Natural killer cell (primary cell): ENCODE results near the gene ZNF318. TPM values are rescaled to one million over a fixed set of nuclear protein-coding genes. Genes with fewer than 3 reads are reported as not detected.

Source experiments
- ATAC-seq, 3 donors: fragments of 150-1000 bp in 2 of 3; fragments of 200-7000 bp in 1 of 3; cut with Tn5 transposase; 1 replicate in 1 of 3; 2 replicates in 2 of 3; pipeline ENCODE4 v1.10.0; 2021; ENCODE audit warnings: mild to moderate bottlenecking in 2 of 3, moderate library complexity in 2 of 3
- DNase-seq, 2 donors: peaks; one replicate each; pipeline versions ENCODE4 v3.0.0 to v3.0.0-alpha.2; 2013 to 2021; ENCODE audit warnings: mixed read lengths in 1 of 2
- H3K27ac ChIP-seq: one replicate; pipeline ENCODE4 v1.5.1; 2013; ENCODE audit warnings: mild to moderate bottlenecking, low read length
- H3K27me3 ChIP-seq: one replicate; pipeline ENCODE4 v1.6.1; 2013; ENCODE audit warnings: low read length; ENCODE audit not compliant: control insufficient read depth, insufficient read depth
- H3K36me3 ChIP-seq: one replicate; pipeline ENCODE4 v1.6.1; 2013; ENCODE audit warnings: low read length; ENCODE audit not compliant: control insufficient read depth, insufficient read depth
- H3K4me1 ChIP-seq: one replicate; pipeline ENCODE4 v1.6.1; 2013; ENCODE audit warnings: low read length; ENCODE audit not compliant: control insufficient read depth, insufficient read depth
- H3K4me3 ChIP-seq: one replicate; pipeline ENCODE4 v1.5.1; 2013; ENCODE audit warnings: low read length
- H3K9me3 ChIP-seq: one replicate; pipeline ENCODE4 v1.6.1; 2013; ENCODE audit warnings: low read length; ENCODE audit not compliant: control insufficient read depth, insufficient read depth
- H3K27ac Mint-ChIP-seq, 2 donors: one replicate each; pipeline ENCODE4 v1.8.0; 2022; ENCODE audit warnings: mild to moderate bottlenecking in 2 of 2, mixed read lengths in 2 of 2, moderate library complexity in 1 of 2
- H3K27me3 Mint-ChIP-seq, 2 donors: one replicate each; pipeline ENCODE4 v1.8.0; 2022; ENCODE audit warnings: low read depth in 2 of 2, mixed read lengths in 2 of 2
- H3K36me3 Mint-ChIP-seq: one replicate; pipeline ENCODE4 v1.8.0; 2022; ENCODE audit warnings: mixed read lengths
- H3K4me1 Mint-ChIP-seq, 2 donors: one replicate each; pipeline ENCODE4 v1.8.0; 2022; ENCODE audit warnings: mixed read lengths in 2 of 2
- H3K4me3 Mint-ChIP-seq: one replicate; pipeline ENCODE4 v1.8.0; 2022; ENCODE audit warnings: mild to moderate bottlenecking, moderate library complexity, mixed read lengths
- H3K9me3 Mint-ChIP-seq, 2 donors: one replicate each; pipeline ENCODE4 v1.8.0; 2022; ENCODE audit warnings: mixed read lengths in 2 of 2
- CTCF ChIP-seq: fragments of 200-600 bp; IDR thresholded peaks from one replicate; pipeline ENCODE4 v1.8.0; 2022; ENCODE audit warnings: antibody characterized with exemption
- WGBS: methylation state at CpG from one replicate; pipeline ENCODE4 v1.1.7; 2013; ENCODE audit warnings: missing lambda C conversion rate; ENCODE audit not compliant: insufficient coverage; 5-methylcytosine and 5-hydroxymethylcytosine counted together
- intact Hi-C: fragments of 100-400 bp; cut with micrococcal nuclease; formaldehyde crosslinking; loops from one replicate; pipeline ENCODE4 v1.14.2; 2022
- total RNA-seq, 4 donors: library from RNA; stranded (reverse); fragments of 120-200 nt in 1 of 4; gene quantifications; one replicate each; pipeline versions ENCODE4 v1.2.3 to v1.2.4, GENCODE V29; 2013 to 2022

The ZNF318 gene
- total RNA-seq, 3 donors from 2014 or later (not counting 1 experiment from before 2014, with no cell fraction given) = 34.6 to 45.9 (median 43.0) TPM

DNA sequence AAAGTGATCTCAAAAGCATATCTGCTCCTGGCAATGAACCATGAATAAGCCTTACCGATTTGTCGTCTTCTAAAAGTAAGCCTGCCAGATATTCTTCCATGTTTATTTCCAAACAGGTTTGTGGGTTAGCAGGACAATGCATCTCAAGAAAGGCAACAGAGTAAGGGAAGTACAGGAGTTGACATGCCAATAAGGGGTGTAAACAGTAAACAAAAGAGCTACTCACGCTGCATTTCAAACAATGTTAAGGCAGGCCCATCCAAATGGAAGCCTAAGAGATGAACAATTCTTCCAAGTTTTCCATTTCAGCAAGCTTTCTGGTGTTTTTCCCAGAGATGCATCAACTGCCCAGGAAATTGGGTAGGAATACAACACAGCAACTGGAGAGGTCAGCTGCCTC lies 33.1 kb downstream of the ZNF318 start:
- no peak overlapping the region for H3K27ac ChIP-seq
- Mint-ChIP-seq H3K36me3 (peaks cover 27% of the 10 kb centered on the region), H3K27ac (no peak overlapping the region), H3K9me3 (no peaks in the 10 kb centered on the region), H3K4me3 (no peak overlapping the region), H3K4me1 (peaks cover 0 to 6% of the 10 kb centered on the region in 2 donors), H3K27me3 (no peaks in the 10 kb centered on the region)
- no peaks in the 10 kb centered on the region for H3K9me3 ChIP-seq
- DNase-seq (no peak), ATAC-seq (no peak)
- intact Hi-C loops = no loop called here
- no peaks in the 10 kb centered on the region for H3K4me1 ChIP-seq
- TF ChIP-seq CTCF = no peak
- 98% methylated on average over 3 of the region's 3 CpGs for WGBS
- no peak overlapping the region for H3K4me3 ChIP-seq
- H3K27me3 ChIP-seq = no peaks in the 10 kb centered on the region
- peaks cover 46% of the 10 kb centered on the region for H3K36me3 ChIP-seq

DNA sequence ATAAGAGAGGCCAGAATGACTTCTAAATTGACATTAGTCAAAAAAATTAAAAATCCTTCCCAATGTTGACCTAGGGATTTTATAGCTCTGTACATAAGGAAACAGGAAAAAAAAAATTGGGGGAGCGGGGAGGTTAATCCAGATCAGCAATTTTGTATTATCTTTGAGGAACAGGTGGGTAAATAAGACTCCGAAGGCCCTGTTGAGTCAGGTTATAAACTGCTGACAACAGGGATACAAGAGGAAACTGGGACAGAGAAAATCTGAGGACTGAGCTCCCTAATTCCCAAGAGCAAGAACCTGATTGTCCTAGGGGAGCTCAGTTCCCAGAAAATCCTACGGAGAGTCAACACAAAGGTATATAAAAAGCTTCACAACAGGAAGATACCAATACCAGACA lies 34.0 kb downstream of the ZNF318 start:
- Mint-ChIP-seq H3K4me1 (peaks cover 0 to 10% of the 10 kb centered on the region in 2 donors), H3K27me3 (no peaks in the 10 kb centered on the region), H3K36me3 (peaks cover 19% of the 10 kb centered on the region), H3K9me3 (no peaks in the 10 kb centered on the region), H3K4me3 (no peak overlapping the region), H3K27ac (no peak overlapping the region)
- no peak for ATAC-seq
- no peak for DNase-seq
- WGBS = 100% methylated on average over 3 of the region's 3 CpGs
- Histone ChIP-seq H3K36me3 (peaks cover 37% of the 10 kb centered on the region), H3K9me3 (no peaks in the 10 kb centered on the region), H3K4me3 (no peak overlapping the region), H3K4me1 (no peaks in the 10 kb centered on the region), H3K27me3 (no peaks in the 10 kb centered on the region), H3K27ac (no peak overlapping the region)
- intact Hi-C loops = no loop called here
- no peak for TF ChIP-seq CTCF

DNA sequence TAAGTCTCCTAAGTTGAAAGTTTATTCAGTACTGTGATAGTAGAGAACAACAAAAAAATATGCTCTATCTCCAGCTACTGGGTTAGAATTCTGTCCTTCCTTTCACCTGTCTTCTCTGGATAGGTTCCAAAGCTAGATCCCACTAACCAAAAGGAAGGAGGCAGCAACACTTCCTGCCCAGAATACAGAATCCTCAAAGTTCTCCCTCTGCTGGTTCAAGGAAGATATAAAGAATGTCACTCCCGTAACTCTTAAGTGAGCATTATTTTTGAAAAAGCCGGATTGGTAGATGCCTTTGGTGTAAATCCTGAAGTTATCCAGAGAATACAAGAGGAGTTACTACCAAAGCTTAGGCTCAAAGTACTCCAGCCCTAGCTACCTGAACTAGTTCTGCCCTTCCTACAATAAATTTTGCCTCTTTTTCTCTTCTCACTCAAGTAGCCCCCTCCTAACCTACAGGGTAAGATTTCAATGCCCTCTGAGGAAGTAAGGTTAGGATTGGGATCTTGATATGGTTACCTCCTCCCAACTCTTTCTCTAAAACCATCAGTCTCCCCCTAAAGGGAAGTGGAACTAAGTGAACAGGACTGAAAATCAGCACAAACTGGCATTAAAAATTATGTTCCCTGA lies 34.9 kb downstream of the ZNF318 start:
- DNase-seq (peak in 1 of 2 donors; percentile 52), ATAC-seq (no peak)
- 100% methylated on average over 1 of the region's 2 CpGs for WGBS
- Histone ChIP-seq H3K27ac (no peak overlapping the region), H3K9me3 (no peaks in the 10 kb centered on the region), H3K4me1 (no peaks in the 10 kb centered on the region), H3K27me3 (no peaks in the 10 kb centered on the region), H3K36me3 (peaks cover 28% of the 10 kb centered on the region), H3K4me3 (no peak overlapping the region)
- intact Hi-C loops = no loop called here
- no peak for TF ChIP-seq CTCF
- peak overlapping the region in 1 of 2 donors; percentile 39 for H3K27ac Mint-ChIP-seq
- H3K27me3 Mint-ChIP-seq = no peaks in the 10 kb centered on the region
- H3K4me3 Mint-ChIP-seq = no peak overlapping the region
- no peaks in the 10 kb centered on the region for H3K9me3 Mint-ChIP-seq
- peaks cover 0 to 10% of the 10 kb centered on the region in 2 donors for H3K4me1 Mint-ChIP-seq
- peaks cover 13% of the 10 kb centered on the region for H3K36me3 Mint-ChIP-seq

DNA sequence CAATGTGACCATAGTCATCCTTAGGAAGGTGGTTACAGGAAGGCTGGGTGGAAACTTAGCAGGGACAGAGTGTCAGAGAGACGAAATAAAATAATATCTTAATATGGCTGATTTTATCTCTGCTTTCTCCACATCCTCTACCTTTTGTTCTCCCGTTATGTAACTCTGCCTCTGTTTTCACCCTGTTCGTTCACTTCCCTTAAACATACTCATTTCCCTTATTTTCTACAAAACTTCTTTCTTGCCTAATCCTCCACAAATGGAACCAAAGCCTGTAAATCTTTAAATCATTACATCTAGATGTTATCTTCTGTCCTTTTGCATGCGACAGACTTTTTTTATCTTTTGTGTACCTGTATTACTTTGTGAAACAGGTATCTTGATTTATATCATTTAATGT lies 37.6 kb downstream of the ZNF318 start:
- H3K27ac Mint-ChIP-seq = no peak overlapping the region
- DNase-seq = peak in 1 of 2 donors; percentile 11
- no peaks in the 10 kb centered on the region for H3K36me3 Mint-ChIP-seq
- no peak for ATAC-seq
- peaks cover 0 to 5% of the 10 kb centered on the region in 2 donors for H3K4me1 Mint-ChIP-seq
- no peak for TF ChIP-seq CTCF
- H3K4me3 Mint-ChIP-seq = no peak overlapping the region
- Histone ChIP-seq H3K4me3 (no peak overlapping the region), H3K9me3 (no peaks in the 10 kb centered on the region), H3K27ac (no peak overlapping the region), H3K27me3 (no peaks in the 10 kb centered on the region), H3K36me3 (peaks cover 7% of the 10 kb centered on the region), H3K4me1 (no peaks in the 10 kb centered on the region)
- H3K27me3 Mint-ChIP-seq = no peaks in the 10 kb centered on the region
- H3K9me3 Mint-ChIP-seq = no peaks in the 10 kb centered on the region
- intact Hi-C loops = no loop called here
- 22% methylated on average over 3 of the region's 4 CpGs for WGBS
